HK-2 (cell line): ENCODE results near the gene PLAU.
"Not testable (repeated sequence)": the region's sequence is repeated elsewhere in the genome, so short reads cannot be mapped to it uniquely, and the experiment has no call there.

ENCODE experiments used
- DNase-seq: peaks from one replicate; pipeline ENCODE4 v3.0.0-alpha.2; 2018; ENCODE audit not compliant: unreplicated experiment

Gene PLAU

GRCh38 chr10:73922007-73922863 is 11.3 kb downstream of the PLAU start:
- DNase-seq: no peak

GRCh38 chr10:73922864-73923133 is 11.9 kb downstream of the PLAU start:
- no peak for DNase-seq

- DNase-seq: no peak
Observed at GRCh38 chr10:73923935-73924598, 13.1 kb downstream of the PLAU start.

- DNase-seq: no peak
Observed at GRCh38 chr10:73924935-73925334, 14.0 kb downstream of the PLAU start.

- no peak for DNase-seq
Observed at GRCh38 chr10:73925539-73925938, 14.6 kb downstream of the PLAU start.

GRCh38 chr10:73926152-73926764 is 15.3 kb downstream of the PLAU start:
- DNase-seq: no peak

GRCh38 chr10:73930630-73931327 is 19.8 kb downstream of the PLAU start:
- not testable (repeated sequence) for DNase-seq

- DNase-seq: peak; percentile 65
Observed at GRCh38 chr10:73931767-73932619, 21.1 kb downstream of the PLAU start.

GRCh38 chr10:73932620-73933112 is 21.7 kb downstream of the PLAU start:
- DNase-seq: no peak

GRCh38 chr10:73934074-73934473 is 23.1 kb downstream of the PLAU start:
- no peak for DNase-seq

- DNase-seq: no peak
Observed at GRCh38 chr10:73935895-73936294, 25.0 kb downstream of the PLAU start.

- DNase-seq: no peak
Observed at GRCh38 chr10:73937333-73938043, 26.6 kb downstream of the PLAU start.

- peak; percentile 93 for DNase-seq
Observed at GRCh38 chr10:73940634-73941221, 29.8 kb downstream of the PLAU start.

- no peak for DNase-seq
Observed at GRCh38 chr10:73941300-73941699, 30.4 kb downstream of the PLAU start.

GRCh38 chr10:73944356-73945100 is 33.6 kb downstream of the PLAU start:
- no peak for DNase-seq

GRCh38 chr10:73946253-73947145 is 35.6 kb downstream of the PLAU start:
- no peak for DNase-seq

GRCh38 chr10:73948947-73949633 is 38.2 kb downstream of the PLAU start:
- no peak for DNase-seq
